Activated CD4-positive, alpha-beta T cell treated with anti-CD3 and anti-CD28 coated beads, Interleukin-10, Interleukin-2, amounts not matched to agents 100 ng/mL and 50 ng/mL, durations not matched to agents 16 hours and 8 hours (primary cell): ENCODE measurements around the gene KRTAP24-1.
A peak's percentile ranks its signal among the peaks of the same experiment; 100 is the strongest.

ENCODE experiments used
- DNase-seq: peaks from one replicate; pipeline ENCODE4 v3.0.0-alpha.2; 2020

The KRTAP24-1 gene

GRCh38 chr21:30282850-30283249 is at the start of gene KRTAP24-1:
TSS of gene KRTAP24-1 (minus strand) at chr21:30282950. CDS start at chr21:30282932, 18 bp downstream.
- no peak for DNase-seq

- DNase-seq, result no peak
Measured at GRCh38 chr21:30329203-30329875, 46.6 kb upstream of the KRTAP24-1 start.

GRCh38 chr21:30326390-30326789 is 43.6 kb upstream of the KRTAP24-1 start:
- no peak for DNase-seq

GRCh38 chr21:30320215-30320614 is 37.5 kb upstream of the KRTAP24-1 start, which contains the start of gene KRTAP26-1:
TSS of gene KRTAP26-1 (minus strand) at chr21:30320315. CDS start at chr21:30320035, 280 bp downstream.
- DNase-seq, result no peak

GRCh38 chr21:30315701-30316100 is 33.0 kb upstream of the KRTAP24-1 start:
- no peak for DNase-seq

- no peak for DNase-seq
Measured at GRCh38 chr21:30306884-30307283, 24.1 kb upstream of the KRTAP24-1 start.

GRCh38 chr21:30305136-30305535 is 22.4 kb upstream of the KRTAP24-1 start:
- DNase-seq, result no peak

GRCh38 chr21:30289215-30289614 is 6.5 kb upstream of the KRTAP24-1 start, which contains the start of gene KRTAP25-1:
TSS of gene KRTAP25-1 (minus strand) at chr21:30289514. CDS start at chr21:30289490, 24 bp downstream.
- DNase-seq, result no peak

GRCh38 chr21:30271611-30272010 is 11.1 kb downstream of the KRTAP24-1 start:
- DNase-seq, result no peak

GRCh38 chr21:30271156-30271555 is 11.6 kb downstream of the KRTAP24-1 start:
- DNase-seq, result no peak

GRCh38 chr21:30269803-30270530 is 12.8 kb downstream of the KRTAP24-1 start:
- DNase-seq, result no peak

GRCh38 chr21:30268608-30269197 is 14.0 kb downstream of the KRTAP24-1 start:
- DNase-seq, result peak; percentile 21

GRCh38 chr21:30257773-30258172 is 25.0 kb downstream of the KRTAP24-1 start:
- DNase-seq, result peak; percentile 15

GRCh38 chr21:30256100-30256499 is 26.6 kb downstream of the KRTAP24-1 start:
- no peak for DNase-seq

GRCh38 chr21:30255679-30256078 is 27.1 kb downstream of the KRTAP24-1 start:
- DNase-seq, result no peak

- DNase-seq, result no peak
Measured at GRCh38 chr21:30251781-30252180, 31.0 kb downstream of the KRTAP24-1 start.

- no peak for DNase-seq
Measured at GRCh38 chr21:30249936-30250335, 32.8 kb downstream of the KRTAP24-1 start.

GRCh38 chr21:30248844-30249243 is 33.9 kb downstream of the KRTAP24-1 start:
- DNase-seq, result no peak

- DNase-seq, result no peak
Measured at GRCh38 chr21:30245061-30245460, 37.7 kb downstream of the KRTAP24-1 start.

GRCh38 chr21:30243691-30244090 is 39.1 kb downstream of the KRTAP24-1 start:
- no peak for DNase-seq

- no peak for DNase-seq
Measured at GRCh38 chr21:30240661-30241060, 42.1 kb downstream of the KRTAP24-1 start.

- DNase-seq, result no peak
Measured at GRCh38 chr21:30238168-30238567, 44.6 kb downstream of the KRTAP24-1 start.

GRCh38 chr21:30234643-30235042 is 48.1 kb downstream of the KRTAP24-1 start:
- DNase-seq, result no peak

GRCh38 chr21:30234050-30234449 is 48.7 kb downstream of the KRTAP24-1 start:
- DNase-seq, result no peak
